CD4-positive, alpha-beta T cell (primary cell): ENCODE measurements around the gene GNGT1. TPM values are rescaled to one million over a fixed set of nuclear protein-coding genes. Genes with fewer than 3 reads are reported as not detected.
"Not testable (repeated sequence)": the region's sequence is repeated elsewhere in the genome, so short reads cannot be mapped to it uniquely, and the experiment has no call there.

ENCODE experiments used
- ATAC-seq: fragments of 200-7000 bp; cut with Tn5 transposase; one replicate; pipeline ENCODE4 v1.10.0; 2022; ENCODE audit warnings: mild to moderate bottlenecking; ENCODE audit not compliant: poor library complexity
- CTCF ChIA-PET: fragments of 350-600 bp; sonication (Branson Sonifier 250); formaldehyde crosslinking; loops from one replicate; lab custom pipeline; 2021; ENCODE audit warnings: antibody characterized with exemption, inconsistent platforms; lab: Charles Lee
- POLR2A ChIA-PET: fragments of 350-600 bp; sonication (Branson Sonifier 250); formaldehyde crosslinking; loops from one replicate; lab custom pipeline; 2021; ENCODE audit warnings: antibody characterized with exemption, inconsistent platforms; lab: Charles Lee
- DNase-seq, 14 experiments: peaks; one replicate each; pipeline ENCODE4 v3.0.0-alpha.2; 2013 to 2020; ENCODE audit warnings: mixed read lengths in 2 of 14
- H3K27ac ChIP-seq, 2 donors: one replicate each; pipeline versions ENCODE4 v1.5.1 to v1.7.0; 2013; ENCODE audit warnings: low read length in 2 of 2, low read depth in 1 of 2, mild to moderate bottlenecking in 1 of 2
- H3K27me3 ChIP-seq, 2 experiments: 1 replicate in 1 of 2; 2 replicates in 1 of 2; pipeline versions ENCODE4 v1.6.1 to v1.7.0; 2013; ENCODE audit warnings: low read length in 2 of 2, control low read depth in 1 of 2, mild to moderate bottlenecking in 1 of 2, moderate library complexity in 1 of 2; ENCODE audit not compliant: insufficient read depth in 2 of 2, control insufficient read depth in 1 of 2
- H3K36me3 ChIP-seq: one replicate; pipeline ENCODE4 v1.6.1; 2013; ENCODE audit warnings: low read length, control low read depth; ENCODE audit not compliant: insufficient read depth
- H3K4me1 ChIP-seq: one replicate; pipeline ENCODE4 v1.6.1; 2013; ENCODE audit warnings: low read length, control low read depth; ENCODE audit not compliant: insufficient read depth
- H3K4me3 ChIP-seq: one replicate; pipeline ENCODE4 v1.5.1; 2013; ENCODE audit warnings: mild to moderate bottlenecking, low read length, moderate library complexity
- H3K9me3 ChIP-seq, 2 experiments: 1 replicate in 1 of 2; 2 replicates in 1 of 2; pipeline versions ENCODE4 v1.6.1 to v1.7.0; 2013; ENCODE audit warnings: low read length in 2 of 2, mild to moderate bottlenecking in 2 of 2, control low read depth in 1 of 2, moderate library complexity in 1 of 2; ENCODE audit not compliant: control insufficient read depth in 1 of 2, insufficient read depth in 1 of 2
- H3K27ac Mint-ChIP-seq: one replicate; pipeline ENCODE4 v1.8.0; 2020; ENCODE audit warnings: mixed read lengths
- H3K27me3 Mint-ChIP-seq: one replicate; pipeline ENCODE4 v1.8.0; 2021; ENCODE audit warnings: mixed read lengths
- H3K36me3 Mint-ChIP-seq: one replicate; pipeline ENCODE4 v1.8.0; 2021; ENCODE audit warnings: low read depth, mixed read lengths
- H3K4me1 Mint-ChIP-seq: one replicate; pipeline ENCODE4 v1.8.0; 2021; ENCODE audit warnings: low read depth, mixed read lengths
- H3K4me3 Mint-ChIP-seq: one replicate; pipeline ENCODE4 v1.8.0; 2020; ENCODE audit warnings: mild to moderate bottlenecking, mixed read lengths
- H3K9me3 Mint-ChIP-seq: one replicate; pipeline ENCODE4 v1.8.0; 2020; ENCODE audit warnings: mixed read lengths
- CTCF ChIP-seq: fragments of 200-600 bp; IDR thresholded peaks from one replicate; pipeline ENCODE4 v1.8.0; 2022; ENCODE audit warnings: antibody characterized with exemption, mild to moderate bottlenecking
- intact Hi-C, 2 experiments: fragments of 100-400 bp; cut with DNase I in 1 of 2; cut with micrococcal nuclease in 1 of 2; formaldehyde crosslinking; loops; one replicate each; pipeline versions ENCODE4 v1.15.1 to v1.9.0; 2023 to 2025; cut with DNase I, micrococcal nuclease
- total RNA-seq, 174 experiments: library from RNA in 2 of 174; stranded (reverse) in 2 of 174; gene quantifications; one replicate each; pipeline ENCODE4 v1.2.3 and lab custom pipeline; 2021 to 2026

GNGT1 gene
- total RNA-seq, 2 experiments from 2014 or later = not detected

- Mint-ChIP-seq H3K36me3 (no peaks in the 10 kb centered on the region), H3K4me3 (no peak overlapping the region), H3K27me3 (peaks cover 21% of the 10 kb centered on the region), H3K4me1 (no peaks in the 10 kb centered on the region), H3K27ac (no peak overlapping the region), H3K9me3 (no peaks in the 10 kb centered on the region)
- ATAC-seq = no peak
- Histone ChIP-seq H3K4me1 (no peaks in the 10 kb centered on the region), H3K27me3 (no peaks in the 10 kb centered on the region), H3K4me3 (no peak overlapping the region), H3K9me3 (no peaks in the 10 kb centered on the region), H3K27ac (no peak overlapping the region), H3K36me3 (no peaks in the 10 kb centered on the region)
- no peak for DNase-seq
- intact Hi-C loops = no loop called here
- ChIA-PET POLR2A (no interaction called here), CTCF (no interaction called here)
- TF ChIP-seq CTCF = no peak
Measured at GRCh38 chr7:93910076-93910994, 4.0 kb downstream of the GNGT1 start.

- H3K9me3 ChIP-seq, CTCF ChIA-PET, H3K9me3 Mint-ChIP-seq, H3K4me3 Mint-ChIP-seq, ATAC-seq, H3K36me3 ChIP-seq, H3K4me3 ChIP-seq, H3K27ac Mint-ChIP-seq, H3K27me3 ChIP-seq, H3K27ac ChIP-seq, DNase-seq, H3K36me3 Mint-ChIP-seq, H3K4me1 Mint-ChIP-seq, POLR2A ChIA-PET, intact Hi-C loops, H3K4me1 ChIP-seq: not testable (repeated sequence)
- peaks cover 21% of the 10 kb centered on the region for H3K27me3 Mint-ChIP-seq
Measured at GRCh38 chr7:93911242-93911641, 4.9 kb downstream of the GNGT1 start.

- H3K4me3 Mint-ChIP-seq, CTCF ChIA-PET, ATAC-seq, H3K27ac ChIP-seq, DNase-seq, H3K4me1 ChIP-seq, H3K9me3 Mint-ChIP-seq, H3K27me3 ChIP-seq, H3K36me3 Mint-ChIP-seq, H3K36me3 ChIP-seq, H3K27ac Mint-ChIP-seq, intact Hi-C loops, H3K9me3 ChIP-seq, H3K4me3 ChIP-seq, POLR2A ChIA-PET, H3K4me1 Mint-ChIP-seq: not testable (repeated sequence)
- peaks cover 21% of the 10 kb centered on the region for H3K27me3 Mint-ChIP-seq
Measured at GRCh38 chr7:93911661-93912060, 5.3 kb downstream of the GNGT1 start.

- Mint-ChIP-seq H3K4me1 (no peaks in the 10 kb centered on the region), H3K9me3 (no peaks in the 10 kb centered on the region), H3K27ac (no peak overlapping the region), H3K4me3 (no peak overlapping the region), H3K36me3 (no peaks in the 10 kb centered on the region), H3K27me3 (peaks cover 26% of the 10 kb centered on the region)
- H3K27me3 ChIP-seq = no peaks in the 10 kb centered on the region
- CTCF ChIA-PET = no interaction called here
- TF ChIP-seq CTCF = no peak
- ATAC-seq = no peak
- DNase-seq = no peak
- H3K9me3 ChIP-seq = no peaks in the 10 kb centered on the region
- H3K4me1 ChIP-seq = no peaks in the 10 kb centered on the region
- POLR2A ChIA-PET = no interaction called here
- no peaks in the 10 kb centered on the region for H3K36me3 ChIP-seq
- H3K27ac ChIP-seq = no peak overlapping the region
- intact Hi-C loops = no loop called here
- H3K4me3 ChIP-seq = no peak overlapping the region
Measured at GRCh38 chr7:93913197-93913596, 6.8 kb downstream of the GNGT1 start.
